HG02798 (cell line): ENCODE measurements around the gene ZNF474.

Source experiments
- ATAC-seq: cut with Tn5 transposase; IDR thresholded peaks from one replicate; pipeline ENCODE4 v1.9.1; 2021; ENCODE audit warnings: mild to moderate bottlenecking; ENCODE audit not compliant: unreplicated experiment, poor library complexity

ZNF474 gene

DNA sequence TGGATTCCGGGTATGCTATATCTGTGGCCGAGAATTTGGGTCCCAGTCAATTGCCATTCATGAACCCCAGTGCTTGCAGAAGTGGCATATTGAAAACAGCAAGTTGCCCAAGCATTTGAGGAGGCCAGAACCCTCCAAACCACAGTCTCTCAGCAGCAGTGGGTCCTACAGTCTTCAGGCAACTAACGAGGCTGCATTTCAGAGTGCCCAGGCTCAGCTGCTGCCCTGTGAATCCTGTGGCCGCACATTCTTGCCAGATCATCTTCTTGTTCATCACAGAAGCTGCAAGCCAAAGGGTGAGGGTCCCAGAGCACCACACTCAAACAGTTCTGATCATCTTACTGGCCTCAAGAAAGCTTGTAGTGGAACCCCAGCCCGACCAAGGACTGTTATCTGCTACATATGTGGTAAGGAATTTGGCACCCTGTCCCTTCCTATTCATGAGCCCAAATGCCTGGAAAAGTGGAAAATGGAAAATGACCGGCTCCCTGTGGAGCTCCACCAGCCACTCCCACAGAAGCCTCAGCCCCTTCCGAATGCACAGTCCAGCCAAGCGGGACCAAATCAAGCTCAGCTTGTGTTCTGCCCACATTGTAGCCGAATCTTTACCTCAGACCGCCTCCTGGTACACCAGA is 23.0 kb downstream of the ZNF474 start:
- ATAC-seq, result no peak

DNA sequence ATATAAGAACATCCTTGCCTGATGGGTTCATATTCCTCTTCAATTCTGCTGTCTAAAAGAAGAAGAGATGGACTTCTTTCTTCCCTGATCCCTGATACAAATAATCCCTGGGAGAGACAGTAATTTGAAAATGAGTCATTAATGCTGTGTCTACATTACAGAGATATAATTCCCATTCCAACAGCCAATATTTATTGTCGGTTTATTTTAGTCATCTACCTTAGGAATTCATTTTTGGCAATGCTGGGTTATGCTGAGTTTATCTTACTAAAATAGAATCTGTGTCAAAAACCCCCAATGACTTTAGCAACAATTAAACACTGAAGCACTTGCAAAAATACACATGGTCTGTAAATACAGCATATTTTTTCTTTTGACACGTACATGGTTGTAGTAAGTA is 23.9 kb downstream of the ZNF474 start:
- no peak for ATAC-seq

DNA sequence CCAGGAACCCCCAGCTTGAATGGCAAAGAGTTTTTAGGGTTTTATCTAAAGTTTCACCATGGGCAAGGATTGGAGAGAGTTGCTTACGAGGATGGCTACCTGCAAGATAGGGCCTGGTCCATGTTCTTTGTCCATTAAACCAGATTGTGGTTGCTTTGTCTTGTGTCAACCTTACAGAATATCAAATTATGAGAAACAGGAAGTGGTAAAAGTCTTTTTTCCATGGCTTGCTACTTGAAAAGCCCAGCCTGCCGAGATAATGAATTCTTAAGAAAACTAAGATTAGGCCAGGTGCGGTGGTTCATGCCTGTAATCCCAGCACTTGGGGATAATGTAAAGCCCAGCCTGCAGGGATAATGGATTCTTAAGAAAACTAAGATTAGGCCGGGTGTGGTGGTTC is 24.4 kb downstream of the ZNF474 start:
- no peak for ATAC-seq

DNA sequence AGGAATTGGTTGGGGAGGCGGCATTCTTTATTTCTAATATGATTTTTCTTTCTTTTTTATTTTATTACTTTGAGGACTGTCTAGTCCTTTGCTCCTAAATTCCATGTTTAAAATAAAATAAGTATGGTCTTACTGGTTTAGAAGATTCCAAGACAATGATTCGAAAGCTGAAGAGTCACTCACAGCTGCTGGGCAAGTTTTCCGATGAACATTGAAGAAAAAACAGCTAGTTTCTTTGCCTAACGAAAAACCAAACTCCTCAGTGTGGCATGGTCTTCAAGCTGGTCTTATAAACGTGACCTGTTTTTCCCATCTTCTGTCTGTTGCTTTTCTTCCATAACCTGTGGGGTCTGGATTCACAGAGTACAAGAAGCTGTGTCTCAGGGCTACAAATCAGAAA is 25.1 kb downstream of the ZNF474 start:
- no peak for ATAC-seq

DNA sequence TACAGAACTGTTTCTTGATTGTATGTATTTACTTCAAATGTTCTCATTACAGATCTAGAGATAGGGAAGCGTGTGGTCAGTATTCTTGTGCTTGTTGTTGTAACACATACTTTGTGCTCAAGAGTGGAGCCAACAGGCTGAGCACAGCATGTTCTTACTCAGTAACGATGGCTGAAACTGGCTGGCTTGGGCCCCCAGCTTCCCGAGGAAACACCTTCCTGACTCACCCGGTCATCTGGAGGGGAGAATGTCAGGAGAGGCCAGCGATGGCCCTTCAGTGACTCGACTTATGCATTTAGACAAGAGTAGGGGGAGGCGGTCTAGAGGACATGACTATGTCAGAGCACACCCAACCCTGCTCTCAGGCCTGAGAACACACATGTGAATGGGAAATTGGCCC is 25.6 kb downstream of the ZNF474 start:
- ATAC-seq, result no peak

DNA sequence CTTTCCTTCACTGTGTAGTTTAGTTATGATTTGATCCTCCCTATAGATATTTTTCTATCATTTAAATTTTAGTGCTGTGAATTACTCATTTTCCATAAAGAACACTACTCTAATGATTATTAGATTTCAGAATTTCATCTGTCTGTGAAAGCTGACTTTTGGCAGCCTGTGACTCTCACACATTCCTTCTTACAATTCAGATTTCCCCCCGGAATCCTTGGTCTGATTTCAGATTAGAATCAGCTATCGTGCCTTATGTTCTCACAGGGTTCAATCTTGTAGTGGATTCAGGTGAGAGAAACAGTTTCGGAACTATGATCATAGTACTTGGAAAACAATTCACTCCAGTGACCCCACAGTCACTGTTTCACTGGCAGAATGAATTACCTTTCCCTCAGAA is 26.2 kb downstream of the ZNF474 start:
- no peak for ATAC-seq

DNA sequence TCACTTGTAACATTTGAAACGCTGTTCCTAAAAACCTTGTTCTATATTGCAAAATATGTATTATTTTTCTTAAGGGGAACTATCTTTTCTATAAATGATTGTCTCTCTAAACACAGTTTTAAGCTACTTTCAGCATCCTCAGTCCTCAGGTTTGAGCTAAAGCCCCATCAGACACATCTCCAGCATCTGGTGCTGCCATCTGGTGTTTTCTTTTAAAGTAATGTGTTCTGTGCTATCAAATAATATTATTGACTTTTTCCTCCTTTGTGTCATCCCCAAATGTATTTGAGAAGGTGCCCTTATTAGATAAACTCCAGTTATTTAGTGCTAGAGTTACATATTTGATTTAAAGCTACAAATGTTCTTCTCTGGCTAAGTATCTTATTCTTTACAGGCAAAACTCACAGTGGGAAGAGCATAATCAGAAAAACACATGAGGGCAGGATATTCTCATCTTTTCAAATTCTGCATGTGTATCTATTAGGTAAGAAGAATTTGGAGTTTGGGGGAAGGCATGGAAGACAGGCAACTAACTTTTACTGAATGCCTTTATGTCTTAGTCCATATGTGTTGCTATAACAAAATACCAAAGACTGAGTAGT is 27.5 kb downstream of the ZNF474 start:
- no peak for ATAC-seq

DNA sequence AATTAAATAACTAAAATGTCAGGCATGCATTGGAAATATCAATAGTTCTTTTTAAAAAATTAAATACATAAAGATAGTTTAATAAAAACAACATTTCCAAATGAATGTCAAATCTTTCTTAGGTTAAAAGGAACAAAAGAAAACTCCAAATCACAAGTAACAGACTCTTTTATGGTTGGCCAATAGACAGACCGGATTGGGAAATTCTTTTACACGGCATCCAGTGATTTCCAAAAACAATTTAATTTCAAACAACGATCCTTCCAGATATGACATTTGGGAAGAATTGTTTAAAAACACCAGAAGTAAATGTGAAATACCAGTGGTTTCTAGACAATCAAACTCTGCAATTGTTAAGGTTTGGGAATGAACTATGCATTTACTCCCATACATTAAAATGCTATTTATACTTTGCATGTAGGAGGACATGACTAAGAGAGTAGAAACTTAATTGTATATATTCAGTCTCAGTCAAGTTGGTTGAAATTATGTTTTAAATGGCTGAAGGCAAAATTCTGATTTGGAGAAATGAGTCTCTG is 32.8 kb downstream of the ZNF474 start:
- ATAC-seq, result no peak

DNA sequence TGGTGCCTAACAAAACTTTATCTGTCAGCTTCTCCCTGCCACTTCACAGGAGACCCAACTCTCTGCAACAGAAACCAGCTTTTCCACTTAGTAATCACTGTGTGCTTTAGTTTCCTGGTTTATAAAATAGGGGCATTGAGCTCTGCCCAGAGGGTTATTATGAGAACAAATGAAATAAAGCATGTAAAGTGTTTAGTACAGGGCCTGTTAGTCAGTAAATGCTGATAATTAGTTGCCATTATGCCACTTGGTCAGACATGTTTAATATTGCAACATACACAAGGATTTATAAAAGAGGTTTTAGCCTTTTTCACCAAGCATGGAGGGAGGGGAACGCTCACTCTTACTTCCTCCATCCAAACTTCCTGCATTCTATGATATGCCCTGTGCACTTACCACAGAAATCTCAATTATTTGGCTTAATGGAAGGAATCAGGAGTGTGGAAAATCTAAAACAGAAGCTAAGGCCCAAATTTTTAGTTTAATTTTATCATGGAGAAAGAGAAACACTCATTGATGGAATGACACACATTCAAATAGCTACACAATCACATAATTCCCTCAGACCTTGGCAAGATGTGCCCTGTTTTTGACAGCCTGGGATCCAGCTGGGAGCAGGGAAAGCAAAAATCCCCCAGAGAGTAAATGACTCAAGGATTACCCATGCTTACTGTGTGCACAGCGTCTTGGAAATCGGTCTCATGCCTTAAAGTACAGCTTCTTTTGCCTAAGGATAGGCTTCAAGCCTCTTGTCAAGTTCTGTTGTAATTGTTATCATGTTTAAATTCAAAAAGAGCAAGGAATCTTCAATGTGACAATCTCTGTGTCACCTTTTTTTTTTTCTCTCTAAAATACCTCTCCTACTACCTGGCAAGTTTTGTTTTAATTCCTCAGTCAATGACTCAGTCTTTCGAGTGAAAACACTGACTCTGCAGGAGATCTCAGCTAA is 34.0 kb downstream of the ZNF474 start:
- no peak for ATAC-seq

DNA sequence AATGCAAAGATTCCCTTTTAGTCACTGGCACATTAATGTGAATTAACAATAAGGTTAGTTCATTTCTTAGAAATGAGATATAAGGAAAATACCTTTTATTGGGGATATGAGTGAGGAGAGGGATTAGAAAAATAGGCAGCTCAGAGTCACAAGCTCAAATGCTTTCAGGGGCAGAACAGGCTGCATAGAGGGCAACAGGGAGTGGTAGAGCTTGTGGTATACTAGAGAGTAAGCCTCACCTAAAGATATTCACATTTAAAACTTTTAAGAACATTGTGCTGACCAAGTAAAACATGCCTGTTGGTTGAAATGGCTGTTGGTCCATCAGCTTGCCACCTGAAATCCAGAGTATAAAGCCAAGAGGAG is 34.7 kb downstream of the ZNF474 start:
- no peak for ATAC-seq

DNA sequence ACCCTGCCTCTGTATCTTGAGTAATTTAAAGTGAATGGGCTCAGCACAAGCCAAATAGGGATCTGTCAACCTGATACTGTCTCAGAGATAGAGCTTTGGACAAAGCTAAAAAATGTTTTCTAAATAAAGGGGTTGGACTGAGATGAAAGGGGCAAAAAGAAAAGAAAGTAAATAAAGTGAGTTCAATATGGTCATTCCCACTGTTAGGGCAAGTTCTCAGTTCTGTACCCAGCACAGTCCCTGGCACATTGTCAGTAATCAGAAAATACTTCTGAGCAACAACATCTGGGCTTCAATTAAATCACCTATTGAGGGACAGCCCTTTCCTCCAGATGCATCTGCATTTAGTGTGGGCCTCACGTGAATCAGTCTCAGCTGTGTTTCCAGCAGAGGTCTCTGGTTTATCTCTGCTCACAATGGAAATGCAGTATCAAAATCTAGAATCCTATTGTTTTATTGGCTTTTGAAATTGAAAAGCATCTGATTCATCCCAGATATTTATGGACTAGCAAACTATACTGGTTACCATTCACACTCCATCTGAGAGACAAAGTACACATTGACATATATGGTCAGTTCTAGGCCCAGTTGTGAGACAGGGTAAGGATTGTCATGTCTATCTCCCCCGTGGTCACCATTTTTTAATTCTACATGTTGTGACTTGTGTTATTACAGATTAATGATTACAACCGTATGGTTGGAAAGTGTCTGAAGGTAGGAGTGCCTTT is 35.6 kb downstream of the ZNF474 start:
- no peak for ATAC-seq

DNA sequence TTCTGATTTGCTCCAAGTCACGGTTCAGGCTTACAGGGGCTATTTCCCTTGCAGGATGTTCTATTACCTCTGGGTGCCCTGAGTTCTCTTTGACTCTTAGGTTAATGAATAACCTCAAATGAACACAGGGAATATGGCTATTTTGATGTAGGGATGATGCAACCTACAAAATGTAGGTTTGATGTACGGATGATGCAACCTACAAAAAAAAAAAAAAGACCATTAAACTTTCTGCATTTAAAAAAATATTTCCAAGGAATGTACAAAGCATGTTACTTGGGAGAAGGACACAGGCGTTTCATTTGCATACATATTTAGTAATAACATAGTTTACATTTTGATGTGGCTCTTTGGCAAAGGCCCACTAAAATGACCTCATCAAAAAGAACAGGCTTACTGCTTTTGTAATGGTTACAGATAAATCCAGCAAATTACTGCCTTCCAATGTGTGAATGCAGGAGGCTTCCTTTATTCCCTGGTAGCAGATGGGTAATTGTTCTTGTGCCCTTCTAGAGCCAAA is 36.3 kb downstream of the ZNF474 start:
- ATAC-seq, result no peak

DNA sequence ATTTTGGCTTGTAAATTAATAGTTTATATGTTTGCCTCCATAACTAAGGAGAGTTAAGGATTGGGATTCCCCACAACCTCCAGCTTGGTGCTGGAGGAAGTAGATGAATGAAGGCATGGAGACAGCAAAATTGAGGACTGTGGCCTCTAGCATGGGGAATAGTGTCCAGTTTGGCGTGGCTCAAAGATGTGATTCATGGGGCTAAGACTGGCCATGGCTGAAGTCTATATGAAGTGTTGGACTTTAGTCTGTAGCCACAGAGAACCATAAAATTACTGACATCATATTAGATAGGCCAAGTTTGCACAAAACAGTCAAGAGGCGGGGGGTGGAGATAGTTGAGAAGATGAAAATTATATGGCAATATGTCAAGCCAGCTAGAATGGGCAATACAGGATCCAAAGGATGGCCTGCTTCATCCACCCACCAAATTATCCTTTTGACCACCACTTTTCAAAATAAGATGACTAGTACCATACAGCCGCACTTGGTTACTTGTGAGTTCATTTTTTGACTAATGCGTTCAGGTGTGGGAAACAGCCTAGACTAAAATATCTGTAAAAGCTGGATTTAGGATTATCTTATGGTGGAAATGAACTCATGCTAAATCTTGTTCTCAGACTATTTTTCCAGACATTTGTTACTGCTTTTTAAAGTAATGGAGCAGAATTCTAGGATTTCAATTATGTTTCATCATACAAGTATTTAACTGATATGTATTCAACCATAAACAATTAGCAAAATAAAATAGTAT is 40.2 kb downstream of the ZNF474 start:
- ATAC-seq, result no peak

DNA sequence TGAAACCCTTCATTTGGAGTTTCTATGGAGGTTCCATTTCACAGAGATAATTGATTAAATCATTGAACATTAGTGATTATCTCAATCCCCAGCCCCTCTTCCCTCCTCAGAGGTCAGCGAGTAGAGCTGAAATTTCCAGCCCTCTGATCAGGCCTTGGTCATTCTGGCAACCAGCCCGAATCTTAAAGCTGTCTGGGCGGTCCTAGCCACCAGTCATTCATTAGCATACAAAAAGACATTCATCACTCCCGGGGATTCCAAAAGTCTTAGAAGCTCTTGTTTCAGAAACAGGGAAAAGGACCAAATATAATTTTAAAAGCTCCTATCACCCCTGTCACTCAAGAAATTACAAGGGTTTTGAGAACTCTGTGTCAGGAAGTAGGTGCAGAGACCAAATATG is 41.3 kb downstream of the ZNF474 start:
- no peak for ATAC-seq

DNA sequence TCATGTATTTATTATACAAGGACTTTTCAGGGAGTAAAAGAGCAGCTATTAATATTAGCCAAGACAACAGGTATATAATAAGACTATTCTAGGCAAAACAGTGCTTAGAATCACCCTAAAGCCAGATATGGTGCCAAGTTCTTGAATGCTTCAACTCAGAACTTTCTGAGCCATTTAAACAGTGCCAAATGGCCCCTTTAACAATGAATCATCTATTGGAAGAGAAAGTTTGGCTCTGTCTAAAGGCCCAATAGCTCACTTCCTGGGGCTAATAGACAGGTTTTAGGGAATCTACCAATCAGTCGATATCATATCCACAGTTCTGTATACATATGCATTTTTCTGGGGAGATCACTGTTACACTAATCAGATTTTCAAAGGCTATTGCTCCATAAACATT is 42.9 kb downstream of the ZNF474 start:
- no peak for ATAC-seq

DNA sequence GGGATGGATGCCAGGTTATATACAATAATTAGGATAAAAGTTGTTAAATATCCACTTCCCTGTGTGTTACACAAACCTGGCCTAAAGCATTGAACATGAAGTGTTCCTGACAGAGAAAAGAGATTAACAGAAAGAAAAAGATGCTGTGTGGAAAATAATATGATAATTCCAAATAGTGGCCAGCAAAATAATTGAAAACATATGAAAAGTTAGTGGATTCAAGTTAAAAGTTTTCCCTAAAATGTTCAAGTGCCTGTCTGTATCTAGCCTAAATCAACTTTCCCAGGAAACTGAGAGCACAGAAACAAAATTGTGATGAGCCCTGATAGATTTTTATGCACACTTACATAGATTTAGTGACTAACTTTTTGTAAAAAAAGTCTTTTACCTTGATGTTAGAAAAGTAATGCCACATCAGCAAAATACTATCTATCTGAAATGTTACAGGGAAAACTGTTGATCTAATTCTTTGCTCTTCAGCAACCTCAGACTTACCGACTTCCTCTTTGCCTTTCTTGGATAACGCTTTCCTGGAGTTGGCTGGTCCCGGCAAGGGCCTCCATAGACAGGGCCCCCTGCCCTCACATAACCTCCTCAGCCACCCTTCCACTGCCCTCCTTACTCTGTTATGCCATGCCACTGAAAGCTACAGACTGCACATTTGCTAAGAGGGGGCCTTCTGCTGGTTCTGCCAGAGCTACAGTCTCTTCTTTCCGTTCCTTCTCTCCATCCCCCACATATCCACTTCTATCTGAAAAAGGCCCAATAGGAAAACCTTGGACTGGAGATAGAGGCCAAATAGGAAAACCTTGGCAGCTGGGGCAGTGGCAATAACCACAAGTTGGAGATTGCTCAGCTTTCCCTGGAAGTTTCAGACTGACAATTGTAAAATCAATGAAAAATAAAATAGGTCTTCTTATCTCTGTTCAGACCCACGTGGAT is 44.4 kb downstream of the ZNF474 start:
- ATAC-seq, result no peak

DNA sequence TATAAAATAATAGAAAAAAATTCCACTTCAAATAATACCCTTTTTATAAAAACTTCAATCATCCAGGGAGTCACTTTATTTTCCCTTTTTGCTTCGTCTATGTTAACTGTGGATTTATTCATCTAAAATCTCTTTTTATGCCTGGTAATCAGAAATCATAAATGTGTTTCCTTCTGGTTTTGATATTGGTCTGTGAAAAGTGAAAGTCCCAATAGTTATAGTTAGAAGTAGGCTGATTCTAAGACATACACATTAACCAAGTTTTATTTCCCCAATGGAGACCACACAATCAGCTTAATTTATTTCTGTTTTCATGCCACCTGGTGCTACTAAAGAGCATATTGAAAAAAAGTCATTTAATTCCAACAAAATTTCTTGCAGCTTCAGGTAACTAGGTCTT is 45.7 kb downstream of the ZNF474 start:
- ATAC-seq, result no peak

DNA sequence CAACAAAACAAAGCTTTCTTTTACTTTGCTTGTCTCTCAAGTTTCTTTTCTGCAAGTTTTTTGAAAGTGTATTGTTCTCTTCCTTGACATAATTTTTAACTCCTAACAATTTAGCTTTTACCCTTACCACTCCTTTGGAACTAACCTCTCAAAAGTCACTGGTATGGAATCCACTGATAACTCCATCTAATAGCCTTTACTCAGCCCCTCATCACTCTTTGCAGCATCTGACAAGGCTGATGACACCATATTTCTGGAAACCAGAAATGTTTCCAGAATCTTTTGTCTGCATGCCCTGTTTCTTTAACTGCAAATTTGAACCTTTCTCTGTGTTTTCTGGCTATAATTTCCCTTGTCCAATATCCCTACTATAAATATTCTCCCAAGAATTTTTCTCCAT is 46.5 kb downstream of the ZNF474 start:
- ATAC-seq, result no peak

DNA sequence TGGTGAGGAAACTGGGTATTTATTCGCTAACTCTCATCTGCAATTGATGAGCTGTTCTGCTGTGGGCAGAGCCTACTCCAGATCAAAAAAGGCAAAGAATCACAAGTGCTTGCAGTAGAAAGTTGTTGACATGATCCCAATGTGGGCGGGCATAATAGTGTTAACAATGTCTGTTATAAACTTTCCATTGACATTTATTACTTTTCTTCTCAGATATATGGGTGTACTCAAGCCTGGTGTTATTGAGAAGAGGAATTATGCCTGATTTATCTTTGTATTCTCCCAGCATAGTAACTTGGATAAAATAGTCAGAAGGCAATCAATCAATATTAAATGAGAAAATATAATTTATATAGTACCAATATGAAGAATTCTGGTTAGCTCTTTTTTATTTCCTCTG is 47.8 kb downstream of the ZNF474 start:
- ATAC-seq, result no peak
